Pancreas (tissue), 10 donors: ENCODE data around the gene HES7. TPM values are rescaled to one million over a fixed set of nuclear protein-coding genes. Genes with fewer than 3 reads are reported as not detected.
"Not testable (repeated sequence)": the region's sequence is repeated elsewhere in the genome, so short reads cannot be mapped to it uniquely, and the experiment has no call there.

ENCODE experiments used
- ATAC-seq, 4 donors: fragments of 200-7000 bp; cut with Tn5 transposase; one replicate each; pipeline versions ENCODE4 v1.8.0 to v1.9.1; 2020; ENCODE audit warnings: mild to moderate bottlenecking in 4 of 4, moderate library complexity in 4 of 4
- DNase-seq, 6 donors: peaks; one replicate each; pipeline ENCODE4 v3.0.0-alpha.2; 2020
- FAIRE-seq: peaks from 2 replicates; lab custom pipeline; 2012; peaks lifted over from hg19 to GRCh38; lab: Jason Lieb, UNC
- H3K27ac ChIP-seq, 4 donors: fragments of 200-600 bp; sonication (generic); 1 replicate in 3 of 4; 2 replicates in 1 of 4; pipeline versions ENCODE4 v1.5.0 to v1.8.0; 2020
- H3K27me3 ChIP-seq, 4 donors: fragments of 200-600 bp; one replicate each; pipeline ENCODE4 v1.8.0; 2021
- H3K36me3 ChIP-seq, 3 donors: fragments of 200-600 bp; sonication (generic) in 1 of 3; one replicate each; pipeline versions ENCODE4 v1.5.0 to v1.8.0; 2020 to 2021
- H3K4me1 ChIP-seq, 3 donors: fragments of 200-600 bp; one replicate each; pipeline ENCODE4 v1.8.0; 2021
- H3K4me3 ChIP-seq, 4 donors: fragments of 200-600 bp; sonication (generic) in 2 of 4; one replicate each; pipeline versions ENCODE4 v1.5.0 to v1.8.0; 2020 to 2021
- H3K9me3 ChIP-seq, 4 donors: fragments of 200-600 bp; one replicate each; pipeline ENCODE4 v1.8.0; 2021
- WGBS, 2 donors: extraction: QIAGEN DNeasy Blood & Tissue Kit; methylation state at CpG; one replicate each; pipeline ENCODE4 v1.1.7; 2013; 5-methylcytosine and 5-hydroxymethylcytosine counted together
- intact Hi-C, 3 donors: fragments of 100-400 bp; cut with DNase I; formaldehyde crosslinking; loops; one replicate each; pipeline versions ENCODE4 v1.11.1 to v1.14.2; 2022
- polyA plus RNA-seq, 2 donors: library from polyadenylated mRNA; stranded (reverse); fragments of 200-250 nt; gene quantifications; one replicate each; pipeline ENCODE4 v1.2.3, GENCODE V29; 2013
- total RNA-seq, 6 donors: library from RNA; stranded (reverse); fragmentation: NEBNext Ultra II Directional in 4 of 6; extraction: Animal tissue kit (Norgen Biotek cat#: 25700) in 4 of 6; gene quantifications; one replicate each; pipeline versions ENCODE4 v1.2.1 to v1.2.4, GENCODE V29; 2021 to 2023
- TF ChIP-seq, protein P1 (sequence below), 4 donors: fragments of 200-600 bp; sonication (generic) in 3 of 4; IDR thresholded peaks; one replicate each; pipeline versions ENCODE4 v1.5.0 to v1.8.0; 2021; ENCODE audit warnings: antibody characterized with exemption in 4 of 4
- donor health status: healthy with polysubstance abuse.
- donor health status: DM: no; HTN: no; CAD: no; lungs with moderate emphysema.
- donor health status: DM: no; HTN: no; CAD: no.
- donor health status: control.
- donor health status: control.
- donor health status: Bipolar disorder and iron deficiency.
- donor health status: DM: yes; HTN: yes; CAD: no.
- donor health status: DM: no; HTN: no; CAD: no.
- donor health status: DM: no; HTN: no; CAD: no.
- donor health status: DM: yes; HTN: yes; CAD: no.

Gene HES7
- total and polyA plus RNA-seq, 8 donors: 0.08 to 0.16 TPM; not detected in 6

DNA sequence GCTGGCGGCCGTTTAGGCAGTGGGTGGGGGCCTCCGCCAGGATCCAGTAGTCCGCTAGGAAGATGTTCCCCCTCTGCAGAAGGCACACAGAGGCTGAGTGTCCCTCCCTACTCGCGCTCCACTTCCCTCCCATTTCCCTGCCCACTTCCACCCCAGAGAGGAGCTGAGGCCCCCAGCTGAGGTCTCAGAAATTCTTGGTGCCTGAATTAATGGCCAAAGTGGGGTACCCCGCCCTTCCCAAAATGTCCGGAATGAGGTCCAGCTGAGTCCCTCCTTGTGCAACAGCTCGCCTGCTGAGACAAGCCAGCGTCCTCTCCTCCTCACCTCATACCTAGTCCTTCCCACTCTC lies 13.5 kb downstream of the HES7 start:
- H3K4me3 ChIP-seq: peak overlapping the region in 2 of 4 donors; percentile 43 to 49
- 10% methylated on average over 10 of the region's 10 CpGs for WGBS, 2 donors
- no peak for ATAC-seq
- intact Hi-C loops: loop anchor here in 1 of 3 donors (10.0 kb wide), 1 partner anchor 46 kb away; no protein-coding TSS in a partner anchor
- no peaks in the 10 kb centered on the region for H3K36me3 ChIP-seq
- H3K4me1 ChIP-seq: peaks cover 0 to 4% (median 0%) of the 10 kb centered on the region in 3 donors
- H3K27me3 ChIP-seq: peaks cover 0 to 3% (median 0%) of the 10 kb centered on the region in 4 donors
- no peak for DNase-seq
- TF ChIP-seq, protein P1, sequence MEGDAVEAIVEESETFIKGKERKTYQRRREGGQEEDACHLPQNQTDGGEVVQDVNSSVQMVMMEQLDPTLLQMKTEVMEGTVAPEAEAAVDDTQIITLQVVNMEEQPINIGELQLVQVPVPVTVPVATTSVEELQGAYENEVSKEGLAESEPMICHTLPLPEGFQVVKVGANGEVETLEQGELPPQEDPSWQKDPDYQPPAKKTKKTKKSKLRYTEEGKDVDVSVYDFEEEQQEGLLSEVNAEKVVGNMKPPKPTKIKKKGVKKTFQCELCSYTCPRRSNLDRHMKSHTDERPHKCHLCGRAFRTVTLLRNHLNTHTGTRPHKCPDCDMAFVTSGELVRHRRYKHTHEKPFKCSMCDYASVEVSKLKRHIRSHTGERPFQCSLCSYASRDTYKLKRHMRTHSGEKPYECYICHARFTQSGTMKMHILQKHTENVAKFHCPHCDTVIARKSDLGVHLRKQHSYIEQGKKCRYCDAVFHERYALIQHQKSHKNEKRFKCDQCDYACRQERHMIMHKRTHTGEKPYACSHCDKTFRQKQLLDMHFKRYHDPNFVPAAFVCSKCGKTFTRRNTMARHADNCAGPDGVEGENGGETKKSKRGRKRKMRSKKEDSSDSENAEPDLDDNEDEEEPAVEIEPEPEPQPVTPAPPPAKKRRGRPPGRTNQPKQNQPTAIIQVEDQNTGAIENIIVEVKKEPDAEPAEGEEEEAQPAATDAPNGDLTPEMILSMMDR (IDR thresholded peaks at IDR 0.05): no peak
- no peak overlapping the region for H3K27ac ChIP-seq
- H3K9me3 ChIP-seq: no peaks in the 10 kb centered on the region
- no peak for FAIRE-seq

DNA sequence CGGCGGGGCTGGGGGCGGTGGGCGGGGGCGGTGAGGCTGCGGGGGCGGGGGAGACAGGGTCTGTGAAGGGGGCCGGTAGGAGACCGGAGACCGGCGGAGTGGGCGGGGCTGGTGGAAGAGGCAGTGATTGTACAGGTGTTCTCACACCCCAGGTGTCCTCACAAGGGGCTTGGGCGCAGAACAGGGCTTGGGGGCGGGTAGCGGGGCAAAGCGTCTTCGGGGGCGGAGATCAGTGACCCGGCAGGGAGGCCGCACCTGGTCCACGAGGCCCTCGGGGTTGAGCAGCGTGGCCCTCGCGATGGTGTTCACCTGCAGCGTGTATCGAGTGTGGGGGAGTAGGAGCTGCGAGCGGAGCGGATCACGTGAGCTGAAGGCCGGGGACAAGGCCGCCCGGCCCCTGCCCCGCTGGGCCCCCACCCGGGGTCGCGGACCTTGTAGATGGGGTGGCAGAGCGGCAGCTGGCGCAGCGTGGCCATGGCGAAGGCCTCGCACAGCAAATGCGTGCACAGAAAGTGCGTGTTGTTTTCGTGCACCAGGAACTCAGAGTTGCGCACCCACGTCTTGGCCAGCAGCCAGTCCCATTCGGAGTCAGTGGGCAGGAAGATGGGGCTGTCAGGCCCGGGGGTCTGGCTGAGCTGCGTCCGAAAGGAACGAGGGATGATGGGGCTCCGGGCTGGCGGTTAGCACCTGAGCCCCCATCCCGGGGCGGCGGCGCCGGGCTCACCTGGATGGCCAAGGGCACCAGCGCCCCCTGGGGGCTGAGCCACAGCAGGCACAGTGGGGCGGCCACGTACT lies 14.0 kb downstream of the HES7 start:
- Histone ChIP-seq H3K4me3 (peak overlapping the region in 3 of 4 donors; percentile 31 to 49 (median 43)), H3K9me3 (no peaks in the 10 kb centered on the region), H3K4me1 (peaks cover 0 to 4% (median 0%) of the 10 kb centered on the region in 3 donors), H3K27me3 (no peaks in the 10 kb centered on the region), H3K36me3 (no peaks in the 10 kb centered on the region), H3K27ac (no peak overlapping the region)
- ATAC-seq (peak; percentile 93 to 99 (median 94)), FAIRE-seq (no peak), DNase-seq (peak; percentile 63 to 94 (median 82))
- WGBS, 2 donors: 9 to 12% methylated on average over 59 to 63 of the region's 63 CpGs
- intact Hi-C loops: loop anchor here in 1 of 3 donors (10.0 kb wide), 1 partner anchor 45 kb away; no protein-coding TSS in a partner anchor
- TF ChIP-seq, protein P1 (IDR thresholded peaks at IDR 0.05): peak; percentile 88 to 92 (median 90)

GRCh38 chr17:8108972-8109660 lies 14.8 kb downstream of the HES7 start:
- FAIRE-seq (no peak), ATAC-seq (no peak), DNase-seq (peak in 1 of 6 donors; percentile 74)
- Histone ChIP-seq H3K36me3 (no peaks in the 10 kb centered on the region), H3K4me1 (peaks cover 0 to 4% (median 0%) of the 10 kb centered on the region in 3 donors), H3K4me3 (no peak overlapping the region), H3K9me3 (no peaks in the 10 kb centered on the region), H3K27ac (no peak overlapping the region), H3K27me3 (no peaks in the 10 kb centered on the region)
- 87 to 92% methylated on average over 33 of the region's 33 CpGs for WGBS, 2 donors
- intact Hi-C loops: no loop called here
- TF ChIP-seq, protein P1 (IDR thresholded peaks at IDR 0.05): no peak

- H3K9me3 ChIP-seq, H3K27me3 ChIP-seq, intact Hi-C loops, H3K4me1 ChIP-seq, H3K36me3 ChIP-seq, H3K27ac ChIP-seq, ATAC-seq, H3K4me3 ChIP-seq, FAIRE-seq: not testable (repeated sequence)
- peak in 1 of 6 donors; percentile 12 for DNase-seq
- 77 to 91% methylated on average over 4 of the region's 4 CpGs for WGBS, 2 donors
Observed at GRCh38 chr17:8106980-8107379, 16.9 kb downstream of the HES7 start.

DNA sequence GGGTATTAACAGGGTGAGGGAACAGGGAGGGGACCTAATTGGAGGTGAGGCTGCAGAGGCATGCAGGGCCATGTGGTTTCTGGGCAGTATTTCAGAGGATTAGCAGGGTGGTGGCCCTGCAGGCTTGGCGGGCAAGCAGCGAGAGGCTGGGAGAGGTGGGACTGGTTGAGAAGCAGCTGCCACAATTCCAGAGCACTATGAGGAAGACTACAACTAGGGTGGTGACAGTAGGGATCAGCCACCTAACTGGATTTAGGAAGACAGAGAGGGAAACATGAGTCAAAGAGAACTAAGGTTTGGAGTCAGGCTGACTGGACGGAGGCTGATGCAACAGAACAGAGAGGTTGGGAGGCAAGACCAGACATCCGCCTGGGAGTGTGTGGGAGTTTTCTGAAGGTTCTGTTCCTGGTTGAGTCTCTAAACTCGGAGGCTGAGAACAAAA lies 17.9 kb downstream of the HES7 start:
- Histone ChIP-seq H3K9me3 (no peaks in the 10 kb centered on the region), H3K4me3 (no peak overlapping the region), H3K27ac (no peak overlapping the region), H3K27me3 (no peaks in the 10 kb centered on the region), H3K36me3 (no peaks in the 10 kb centered on the region), H3K4me1 (peaks cover 0 to 4% (median 0%) of the 10 kb centered on the region in 3 donors)
- TF ChIP-seq, protein P1 (IDR thresholded peaks at IDR 0.05): no peak
- FAIRE-seq: no peak
- 72 to 78% methylated on average over 5 of the region's 5 CpGs for WGBS, 2 donors
- DNase-seq: no peak
- no peak for ATAC-seq
- intact Hi-C loops: no loop called here
